GF-D8 (cell line): ENCODE data around the gene SKI.

Experiments used
- DNase-seq: peaks from one replicate; lab custom pipeline; 2025; lab: John Stamatoyannopoulos, UW

The SKI gene

DNA sequence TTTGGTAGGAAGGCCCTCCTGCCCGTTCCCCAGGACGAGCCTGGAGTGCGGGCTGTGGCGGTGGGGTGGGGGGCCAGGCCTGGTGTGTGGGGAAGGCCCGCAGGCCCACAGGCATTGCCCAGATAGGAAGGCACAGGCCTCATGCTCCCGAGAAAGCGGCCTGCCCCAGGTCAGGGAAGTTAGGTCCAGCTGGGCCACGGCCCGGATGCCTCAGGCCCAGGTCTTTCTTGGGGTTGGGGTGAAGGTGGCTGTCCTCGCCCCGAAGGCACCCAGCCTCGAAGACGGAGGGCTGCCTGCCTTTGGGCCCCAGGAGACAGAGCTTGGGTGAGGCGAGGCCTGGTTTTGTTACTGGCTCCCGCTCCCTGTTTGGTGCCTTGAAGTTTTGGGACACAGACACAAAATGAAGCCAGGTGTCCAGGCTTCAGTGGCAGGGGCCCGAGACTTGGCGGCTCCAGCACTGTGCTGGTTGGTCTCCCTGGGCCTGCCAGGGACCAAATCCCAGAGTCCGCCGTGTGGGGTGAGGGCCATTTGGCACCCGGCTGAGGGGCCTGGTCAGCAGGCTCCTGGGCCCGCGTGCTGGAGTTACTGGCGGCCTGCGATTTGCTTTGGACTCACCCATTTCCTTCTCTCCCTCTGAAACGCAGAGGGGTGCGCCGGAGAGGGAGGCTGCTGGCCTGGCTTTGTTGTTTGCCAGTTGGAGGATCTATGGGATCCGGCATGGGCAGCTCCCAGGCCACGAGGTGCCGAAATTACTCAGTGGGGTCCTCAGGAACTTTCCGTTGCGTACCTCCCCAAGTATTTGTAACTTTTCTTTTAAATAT lies 2.0 kb downstream of the SKI start:
- DNase-seq, result no peak

- no peak for DNase-seq
These were observed 2.8 kb downstream of the SKI start for GRCh38 chr1:2230781-2231531.

- no peak for DNase-seq
These were observed 3.6 kb downstream of the SKI start for GRCh38 chr1:2231532-2232254.

DNA sequence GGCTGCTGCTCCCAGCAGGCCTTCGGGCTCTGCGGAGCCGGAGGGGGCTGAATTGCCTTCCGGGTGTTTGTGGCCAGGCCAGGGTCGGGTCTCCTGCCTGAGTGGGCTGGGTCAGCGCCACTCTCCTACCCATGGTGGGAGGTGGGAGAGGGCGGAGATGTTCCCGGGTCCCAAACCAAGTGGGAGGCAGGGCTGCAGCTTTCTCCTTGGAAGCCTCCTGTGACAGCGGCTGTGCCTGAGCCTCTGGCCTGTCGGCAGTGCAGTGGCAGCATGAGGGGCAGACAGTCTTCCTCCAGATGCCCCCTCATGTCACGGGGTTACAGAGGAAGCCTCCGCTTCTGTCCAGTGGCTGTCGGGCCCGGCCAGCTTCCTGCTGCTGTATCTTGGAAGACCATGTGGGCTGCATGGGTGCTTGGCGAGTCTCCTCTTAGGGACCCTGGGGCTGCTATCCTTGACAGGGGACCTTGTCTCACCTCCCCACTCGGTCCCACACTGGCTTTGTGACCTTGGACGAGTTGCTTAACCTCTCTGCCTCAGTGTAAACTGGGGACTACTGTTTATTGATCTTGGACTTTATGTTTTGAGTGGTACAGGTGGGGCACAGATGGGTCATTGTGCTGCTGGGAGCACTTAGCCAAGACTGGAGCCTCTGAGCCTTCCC lies 4.3 kb downstream of the SKI start:
- no peak for DNase-seq

- no peak for DNase-seq
These were observed 4.9 kb downstream of the SKI start for GRCh38 chr1:2232916-2233438.

DNA sequence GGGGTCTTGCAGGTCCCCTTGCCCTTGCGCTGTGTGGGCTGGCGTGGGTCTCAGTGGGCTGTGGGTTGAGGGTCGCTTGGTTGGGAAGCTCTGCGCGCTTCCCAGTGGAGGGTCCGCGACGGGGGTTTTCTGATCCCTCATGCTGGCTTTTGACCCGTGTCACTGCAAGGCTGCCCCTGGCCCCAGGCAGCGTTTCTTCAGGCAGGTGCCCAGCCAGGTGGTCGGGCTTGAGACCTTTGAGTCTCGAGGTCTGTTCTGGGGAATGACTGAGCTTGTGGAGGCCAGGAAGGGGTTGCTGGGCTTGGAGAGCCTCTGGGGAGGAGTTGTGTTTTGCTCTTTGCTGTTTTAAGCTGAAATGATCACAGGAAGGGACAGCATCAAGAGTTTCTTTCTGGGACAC lies 5.3 kb downstream of the SKI start:
- no peak for DNase-seq

DNA sequence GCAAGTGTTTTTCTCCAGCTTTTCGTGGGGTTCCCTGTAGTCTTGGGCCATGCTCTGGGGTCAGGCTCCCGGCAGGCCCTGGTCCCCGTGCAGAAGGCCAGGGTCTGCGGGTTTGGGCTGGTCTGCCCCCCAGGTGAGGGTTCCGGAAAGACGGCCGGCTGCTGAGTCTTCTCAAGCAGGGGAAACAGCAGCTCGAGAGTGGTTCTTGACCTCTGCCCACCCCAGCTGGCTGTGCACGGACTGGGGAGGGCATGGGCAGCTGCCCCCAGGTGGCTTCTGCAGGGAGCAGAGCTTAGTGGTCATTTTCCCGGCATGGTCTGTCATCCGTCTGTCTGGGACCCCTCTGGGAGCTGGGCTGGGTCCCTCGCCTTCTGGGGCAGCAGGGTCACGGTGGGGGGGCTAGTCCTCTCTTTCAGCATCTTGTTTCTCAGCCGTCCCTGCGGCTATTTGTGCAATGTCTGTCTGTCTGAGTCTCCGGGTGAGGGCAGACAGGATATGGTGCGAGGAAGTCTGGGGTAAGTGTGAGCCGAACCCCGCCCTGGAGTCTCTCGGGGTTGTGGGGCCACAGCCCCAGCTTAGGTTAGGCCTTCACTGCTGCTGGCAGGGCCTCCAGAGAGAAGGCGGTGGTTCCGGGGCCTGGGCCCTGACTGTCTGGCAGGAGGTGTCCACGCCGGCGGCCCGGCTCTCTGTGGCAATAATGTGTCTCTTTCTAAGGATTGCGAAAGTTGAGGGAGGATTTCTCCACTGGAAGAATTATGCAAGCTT lies 6.1 kb downstream of the SKI start:
- peak; percentile 97 for DNase-seq

- DNase-seq, result peak; percentile 87
These were observed 6.6 kb downstream of the SKI start for GRCh38 chr1:2234762-2235113.

GRCh38 chr1:2235300-2235998 lies 7.3 kb downstream of the SKI start:
- DNase-seq, result no peak

DNA sequence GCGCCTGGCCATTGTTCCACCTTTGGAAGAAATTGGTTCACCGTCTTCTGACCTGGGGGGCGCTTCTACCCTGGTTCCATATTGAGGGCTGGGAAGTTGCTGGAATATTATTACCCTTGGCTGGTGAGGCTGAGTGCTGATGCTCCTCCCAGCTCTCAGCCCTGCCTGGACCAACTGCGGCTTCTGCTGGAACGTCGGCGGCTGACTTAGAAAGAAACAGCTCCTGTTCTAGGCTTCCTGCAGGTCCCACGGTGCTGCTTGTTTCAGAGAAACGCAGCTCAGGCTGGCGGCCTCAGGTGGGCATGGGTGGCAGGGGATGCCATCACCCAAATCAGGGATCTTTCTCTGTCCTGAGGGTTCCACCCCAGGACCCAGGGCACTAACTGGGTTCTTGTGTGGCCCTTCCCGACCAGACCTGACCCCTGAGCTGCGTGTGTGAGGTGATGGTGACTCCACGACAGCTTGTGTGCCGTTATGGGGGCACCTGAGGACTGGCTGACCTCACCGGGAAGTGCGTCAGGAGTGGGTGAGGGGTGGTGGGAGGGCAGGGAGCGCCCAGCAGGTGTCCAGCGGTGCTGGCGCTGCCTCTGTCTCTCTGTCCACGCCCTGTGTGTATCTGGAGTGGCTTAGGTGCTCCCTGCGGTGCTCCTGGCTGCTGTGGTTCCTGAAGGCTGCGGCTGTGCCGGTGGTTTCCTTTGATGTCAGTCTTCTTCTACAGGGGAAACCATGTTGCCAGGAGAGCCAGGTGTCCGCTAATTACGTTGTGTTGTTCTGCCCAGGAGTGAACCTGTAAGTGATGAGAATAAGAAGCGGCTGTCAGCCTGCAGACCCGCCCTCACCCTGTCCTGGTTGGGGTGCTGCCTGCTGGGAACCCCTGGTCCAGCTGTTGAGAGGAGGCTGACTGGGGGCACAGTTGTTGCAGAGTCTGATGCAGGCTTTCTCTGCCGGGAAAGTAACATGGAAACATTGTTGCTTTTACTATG lies 8.9 kb downstream of the SKI start:
- DNase-seq, result no peak

DNA sequence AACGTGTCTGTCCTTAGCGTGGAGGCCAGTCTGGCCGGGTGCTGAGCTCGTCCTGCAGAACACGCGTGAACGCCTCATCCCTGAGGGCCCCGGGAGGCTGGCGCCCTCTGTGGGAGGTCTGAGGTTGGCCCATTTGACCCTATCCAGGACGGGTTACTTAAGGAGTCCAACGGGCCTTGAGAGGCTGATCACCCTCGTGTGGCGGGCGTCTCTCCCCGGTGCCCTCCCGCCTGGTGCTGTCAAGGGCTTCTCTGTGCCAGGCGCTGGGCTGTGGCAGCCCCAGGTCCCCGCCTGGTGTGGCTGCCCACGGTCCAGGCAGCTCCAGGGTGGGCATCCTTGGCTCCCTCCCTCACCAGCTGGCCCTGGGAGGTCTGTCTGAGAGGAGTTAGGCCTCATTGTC lies 9.7 kb downstream of the SKI start:
- DNase-seq, result no peak

GRCh38 chr1:2238361-2239012 lies 10.4 kb downstream of the SKI start:
- no peak for DNase-seq

GRCh38 chr1:2239013-2239370 lies 10.9 kb downstream of the SKI start:
- DNase-seq, result no peak

DNA sequence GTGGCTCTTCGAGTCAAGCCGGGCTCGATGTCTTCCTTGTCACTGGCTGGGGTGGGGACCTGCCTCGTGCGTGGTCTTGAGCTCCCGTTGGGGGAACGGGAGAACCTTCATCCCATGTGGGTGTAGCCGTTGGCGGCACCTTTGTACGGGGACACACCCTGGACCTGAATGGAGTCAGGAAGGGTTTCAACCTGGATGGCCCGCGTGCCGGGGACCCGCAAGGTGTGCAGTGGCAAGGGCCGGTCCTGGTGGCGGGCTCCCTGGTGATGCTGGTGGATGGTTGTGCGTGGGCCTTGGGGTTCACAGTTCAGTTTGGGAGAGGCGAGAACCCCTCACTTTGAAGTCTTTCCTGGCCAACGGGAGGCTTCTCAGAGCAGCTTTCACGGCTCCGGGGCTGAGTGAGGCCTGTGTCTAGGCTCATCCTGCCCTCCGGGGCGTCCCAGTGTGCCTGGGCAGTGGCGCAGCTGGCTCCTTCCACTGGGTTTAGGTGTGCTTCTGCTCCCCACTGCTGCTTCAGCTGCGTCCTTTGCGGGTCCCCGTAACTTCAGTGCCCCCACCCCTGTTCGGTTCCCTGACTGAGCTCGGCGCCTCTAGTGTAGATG lies 11.4 kb downstream of the SKI start:
- DNase-seq, result no peak

GRCh38 chr1:2240270-2241156 lies 12.4 kb downstream of the SKI start:
- peak; percentile 51 for DNase-seq

DNA sequence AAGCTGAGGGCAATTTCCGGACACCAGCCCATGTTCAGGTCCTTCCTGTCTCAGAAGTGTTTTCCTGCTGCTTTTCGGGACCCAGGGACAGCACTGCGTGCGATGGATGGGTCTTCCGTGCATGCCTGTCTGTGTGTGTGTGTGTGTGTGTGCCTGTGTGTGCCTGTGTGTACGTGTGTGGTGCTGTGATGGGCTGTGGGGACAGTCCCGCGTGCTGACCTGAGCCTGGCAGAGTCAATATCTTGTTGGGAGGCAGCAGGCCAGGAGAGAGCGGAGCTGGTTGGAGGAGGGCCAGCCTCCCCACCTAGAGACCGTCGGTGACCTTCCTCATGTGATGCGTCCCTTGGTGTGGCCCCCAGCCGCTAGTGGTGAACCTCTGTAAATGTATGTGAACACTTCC lies 13.7 kb downstream of the SKI start:
- DNase-seq, result no peak
